Central memory CD8-positive, alpha-beta T cell (primary cell): ENCODE data around the gene ATG101.
A peak's percentile ranks its signal among the peaks of the same experiment; 100 is the strongest.

Experiments used
- ATAC-seq: fragments of 150-1000 bp; cut with Tn5 transposase; replicated peaks from 2 replicates; pipeline ENCODE4 v1.10.0; 2022; ENCODE audit warnings: mild to moderate bottlenecking, moderate FRiP score, moderate number of reproducible peaks; ENCODE audit not compliant: poor library complexity, severe bottlenecking; ENCODE audit errors: extremely low read depth
- DNase-seq, 2 donors: peaks; one replicate each; pipeline ENCODE4 v3.0.0; 2021; ENCODE audit warnings: low spot score in 2 of 2
- H3K27ac Mint-ChIP-seq: one replicate; pipeline ENCODE4 v1.8.0; 2022; ENCODE audit warnings: low read depth, mild to moderate bottlenecking, moderate library complexity, mixed read lengths
- H3K27me3 Mint-ChIP-seq: one replicate; pipeline ENCODE4 v1.8.0; 2022; ENCODE audit warnings: mixed read lengths
- H3K36me3 Mint-ChIP-seq: one replicate; pipeline ENCODE4 v1.8.0; 2022; ENCODE audit warnings: mild to moderate bottlenecking, moderate library complexity, mixed read lengths; ENCODE audit not compliant: insufficient read depth
- H3K4me1 Mint-ChIP-seq: one replicate; pipeline ENCODE4 v1.8.0; 2022; ENCODE audit warnings: mixed read lengths
- H3K4me3 Mint-ChIP-seq: one replicate; pipeline ENCODE4 v1.8.0; 2022; ENCODE audit warnings: mild to moderate bottlenecking, moderate library complexity, mixed read lengths
- H3K9me3 Mint-ChIP-seq: one replicate; pipeline ENCODE4 v1.8.0; 2022; ENCODE audit warnings: mixed read lengths

The ATG101 gene

GRCh38 chr12:52033446-52034140 is 36.2 kb upstream of the ATG101 start:
- Mint-ChIP-seq H3K27ac (peak overlapping the region; percentile 47), H3K27me3 (no peaks in the 10 kb centered on the region), H3K4me3 (peak overlapping the region; percentile 71), H3K36me3 (peaks cover 5% of the 10 kb centered on the region), H3K4me1 (peaks cover 20% of the 10 kb centered on the region), H3K9me3 (no peaks in the 10 kb centered on the region)
- ATAC-seq (no peak), DNase-seq (no peak)

- H3K27ac Mint-ChIP-seq: no peak overlapping the region
- peaks cover 20% of the 10 kb centered on the region for H3K4me1 Mint-ChIP-seq
- no peaks in the 10 kb centered on the region for H3K9me3 Mint-ChIP-seq
- no peaks in the 10 kb centered on the region for H3K27me3 Mint-ChIP-seq
- ATAC-seq (no peak), DNase-seq (no peak)
- no peak overlapping the region for H3K4me3 Mint-ChIP-seq
- H3K36me3 Mint-ChIP-seq: peaks cover 5% of the 10 kb centered on the region
These were observed 34.6 kb upstream of the ATG101 start for GRCh38 chr12:52035190-52035589.

DNA sequence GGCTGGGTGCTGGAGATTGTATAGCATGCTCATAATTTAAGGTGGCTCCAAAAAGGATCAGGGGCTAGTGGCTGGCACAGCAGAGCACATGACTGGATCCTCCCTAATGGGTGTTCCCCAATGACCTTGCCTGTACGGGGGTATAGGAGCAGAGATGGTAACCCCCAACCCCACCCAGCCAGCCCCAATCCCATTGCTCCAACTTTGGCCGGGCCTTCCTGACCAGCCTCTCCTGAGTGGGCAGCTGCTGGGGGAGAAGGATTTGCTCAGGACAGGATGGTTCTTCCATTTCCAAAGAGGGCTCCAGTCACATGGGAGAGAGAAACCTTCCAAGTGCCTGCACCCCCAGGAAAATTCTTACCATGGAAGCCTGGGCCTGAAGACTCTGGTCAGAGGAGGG is 33.9 kb upstream of the ATG101 start:
- Mint-ChIP-seq H3K4me1 (peaks cover 20% of the 10 kb centered on the region), H3K27ac (peak overlapping the region; percentile 71), H3K9me3 (no peaks in the 10 kb centered on the region), H3K36me3 (peaks cover 5% of the 10 kb centered on the region), H3K4me3 (peak overlapping the region; percentile 52), H3K27me3 (no peaks in the 10 kb centered on the region)
- no peak for ATAC-seq
- no peak for DNase-seq

DNA sequence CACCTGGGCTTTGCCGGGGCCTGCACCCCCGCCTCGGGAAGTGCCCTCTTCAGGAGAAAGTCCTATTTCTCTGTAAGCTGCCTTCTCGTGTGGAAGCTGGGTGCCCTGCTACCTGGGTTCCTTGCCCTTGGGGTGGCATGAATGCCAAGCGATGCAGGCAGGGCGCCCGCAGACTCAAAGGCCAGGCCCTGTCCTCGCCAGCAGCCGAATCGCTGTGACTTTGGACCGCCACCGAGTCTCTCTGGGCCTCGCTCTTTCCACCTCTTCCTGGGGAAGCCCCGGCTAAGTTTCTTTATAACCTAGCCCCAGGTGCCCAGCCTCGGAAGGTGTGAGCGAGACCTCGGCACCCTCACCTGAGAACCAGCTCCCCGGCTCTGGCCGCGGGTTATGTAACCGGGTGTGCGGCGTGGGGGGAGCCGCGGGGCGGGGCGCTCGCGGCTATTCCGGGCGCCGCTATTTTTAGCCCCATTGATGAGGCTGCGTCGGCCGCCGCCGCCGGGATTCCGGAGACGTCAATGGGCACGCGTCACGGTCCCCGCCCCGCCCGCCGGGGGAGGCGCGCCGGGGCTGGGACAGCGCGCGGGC is 33.1 kb upstream of the ATG101 start:
- ATAC-seq (peak; percentile 70), DNase-seq (peak; percentile 69 to 81)
- peak overlapping the region; percentile 52 for H3K4me3 Mint-ChIP-seq
- H3K4me1 Mint-ChIP-seq: peaks cover 22% of the 10 kb centered on the region
- H3K36me3 Mint-ChIP-seq: peaks cover 5% of the 10 kb centered on the region
- H3K27ac Mint-ChIP-seq: peak overlapping the region; percentile 71
- H3K27me3 Mint-ChIP-seq: no peaks in the 10 kb centered on the region
- no peaks in the 10 kb centered on the region for H3K9me3 Mint-ChIP-seq

- ATAC-seq (no peak), DNase-seq (no peak)
- Mint-ChIP-seq H3K36me3 (peaks cover 5% of the 10 kb centered on the region), H3K27me3 (no peaks in the 10 kb centered on the region), H3K4me3 (peak overlapping the region; percentile 45), H3K27ac (no peak overlapping the region), H3K4me1 (peaks cover 28% of the 10 kb centered on the region), H3K9me3 (no peaks in the 10 kb centered on the region)
These were observed 32.4 kb upstream of the ATG101 start for GRCh38 chr12:52037248-52037861.

- peak overlapping the region; percentile 45 for H3K4me3 Mint-ChIP-seq
- ATAC-seq (no peak), DNase-seq (no peak)
- H3K4me1 Mint-ChIP-seq: peaks cover 20% of the 10 kb centered on the region
- no peaks in the 10 kb centered on the region for H3K9me3 Mint-ChIP-seq
- no peak overlapping the region for H3K27ac Mint-ChIP-seq
- no peaks in the 10 kb centered on the region for H3K27me3 Mint-ChIP-seq
- peaks cover 5% of the 10 kb centered on the region for H3K36me3 Mint-ChIP-seq
These were observed 31.3 kb upstream of the ATG101 start for GRCh38 chr12:52038447-52038846.

- ATAC-seq (no peak), DNase-seq (no peak)
- Mint-ChIP-seq H3K27me3 (no peaks in the 10 kb centered on the region), H3K4me3 (no peak overlapping the region), H3K9me3 (no peaks in the 10 kb centered on the region), H3K36me3 (peaks cover 5% of the 10 kb centered on the region), H3K27ac (no peak overlapping the region), H3K4me1 (peaks cover 11% of the 10 kb centered on the region)
These were observed 28.7 kb upstream of the ATG101 start for GRCh38 chr12:52041035-52041434.

GRCh38 chr12:52041695-52042123 is 28.1 kb upstream of the ATG101 start:
- peak; percentile 59 for ATAC-seq

GRCh38 chr12:52042706-52043385 is 26.9 kb upstream of the ATG101 start:
- ATAC-seq: no peak
- H3K9me3 Mint-ChIP-seq: no peaks in the 10 kb centered on the region
- no peak overlapping the region for H3K27ac Mint-ChIP-seq
- no peak overlapping the region for H3K4me3 Mint-ChIP-seq
- no peaks in the 10 kb centered on the region for H3K36me3 Mint-ChIP-seq
- H3K4me1 Mint-ChIP-seq: peaks cover 11% of the 10 kb centered on the region
- DNase-seq: no peak
- H3K27me3 Mint-ChIP-seq: no peaks in the 10 kb centered on the region

More at GRCh38 chr12:52041695-52042123, 28.1 kb upstream of the ATG101 start:
- Mint-ChIP-seq H3K4me1 (peaks cover 11% of the 10 kb centered on the region), H3K4me3 (peak overlapping the region; percentile 25), H3K27ac (peak overlapping the region; percentile 60), H3K36me3 (peaks cover 1% of the 10 kb centered on the region), H3K27me3 (no peaks in the 10 kb centered on the region), H3K9me3 (no peaks in the 10 kb centered on the region)
- DNase-seq: no peak

- Mint-ChIP-seq H3K27me3 (no peaks in the 10 kb centered on the region), H3K27ac (no peak overlapping the region), H3K36me3 (no peaks in the 10 kb centered on the region), H3K9me3 (no peaks in the 10 kb centered on the region), H3K4me3 (no peak overlapping the region), H3K4me1 (peaks cover 11% of the 10 kb centered on the region)
- DNase-seq (no peak), ATAC-seq (no peak)
These were observed 26.2 kb upstream of the ATG101 start for GRCh38 chr12:52043386-52044212.

DNA sequence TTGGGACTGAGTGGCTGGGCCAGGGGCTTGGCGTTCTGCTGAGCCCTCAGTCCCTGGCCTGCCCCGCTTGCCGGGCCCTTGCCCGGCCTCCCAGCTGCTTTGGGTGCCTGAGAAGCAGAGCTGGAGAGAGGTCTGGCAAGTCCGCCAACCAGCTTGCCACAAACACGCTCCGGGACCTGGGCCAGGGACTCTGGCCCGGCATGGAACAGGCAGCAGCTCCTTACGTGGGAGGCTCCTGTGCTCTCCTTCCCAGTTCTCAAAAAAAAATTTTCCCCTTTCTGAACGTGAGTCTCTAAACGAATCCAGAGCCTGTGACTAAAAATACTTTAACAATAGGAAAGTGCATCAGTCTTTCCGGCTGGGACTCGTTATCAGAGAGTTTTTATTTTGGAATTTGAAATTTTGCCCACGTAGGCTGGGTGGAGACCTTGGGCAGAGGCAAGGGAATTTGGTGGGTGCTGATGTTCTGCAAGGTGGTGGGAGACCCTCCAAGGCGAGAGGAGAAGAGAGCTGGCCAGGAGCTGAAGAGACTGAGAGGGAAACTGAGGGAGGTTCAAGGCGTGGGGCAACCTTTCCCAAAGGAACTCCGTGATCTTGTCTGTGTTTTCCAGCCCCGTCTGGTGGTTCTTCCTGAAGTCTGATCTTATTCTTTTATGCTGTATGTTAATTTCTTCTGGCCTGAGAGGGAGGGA is 25.3 kb upstream of the ATG101 start:
- Mint-ChIP-seq H3K4me1 (peaks cover 16% of the 10 kb centered on the region), H3K27ac (no peak overlapping the region), H3K36me3 (no peaks in the 10 kb centered on the region), H3K9me3 (no peaks in the 10 kb centered on the region), H3K4me3 (no peak overlapping the region), H3K27me3 (peaks cover 7% of the 10 kb centered on the region)
- DNase-seq (no peak), ATAC-seq (no peak)
